Suprapubic skin (tissue), 4 donors: ENCODE data around the gene NEB.

ENCODE experiments used
- CTCF ChIP-seq, 2 donors: fragments of 200-600 bp in 1 of 2; fragments of 450-650 bp in 1 of 2; sonication (generic) in 1 of 2; IDR thresholded peaks; one replicate each; pipeline ENCODE4 v1.5.1; 2016 to 2019; ENCODE audit warnings: antibody characterized with exemption in 2 of 2, mild to moderate bottlenecking in 1 of 2, moderate library complexity in 1 of 2
- EP300 ChIP-seq: sonication (generic); formaldehyde crosslinking; IDR thresholded peaks from one replicate; pipeline ENCODE4 v1.6.1; 2017; ENCODE audit warnings: antibody characterized with exemption
- POLR2AphosphoS5 ChIP-seq, 3 donors: sonication (generic); formaldehyde crosslinking; IDR thresholded peaks; one replicate each; pipeline ENCODE4 v1.6.1; 2017; ENCODE audit warnings: antibody characterized with exemption in 3 of 3

GRCh38 chr2:151437630-151438029, 296.6 kb downstream of the NEB start:
- TF ChIP-seq CTCF (IDR thresholded peaks at IDR 0.05) (peak in 1 of 2 donors; percentile 47), EP300 (no peak), POLR2AphosphoS5 (IDR thresholded peaks at IDR 0.05) (no peak)
